ENCODE measurements around the gene HIBCH. TPM values are rescaled to one million over a fixed set of nuclear protein-coding genes. Genes with fewer than 3 reads are reported as not detected.
A peak's percentile ranks its signal among the peaks of the same experiment; 100 is the strongest.

The HIBCH gene
- total and polyA plus RNA-seq, 2 of the 4 experiments (the other 2 are of a cell fraction): 8.8 to 11.9 TPM

GRCh38 chr2:190181123-190181669 is 138.4 kb downstream of the HIBCH start:
- Histone ChIP-seq H4K8ac (ENCODE audit: low read depth in 2 of 2, low read length in 2 of 2) (no peak overlapping the region), H3K27ac (ENCODE audit: insufficient read depth, low read length) (no peak overlapping the region), H3K4me2 (ENCODE audit: low read depth, low read length) (peak overlapping the region; percentile 85; the same call in 1 of the 2 replicates), H4K20me1 (ENCODE audit: insufficient read depth, low read length) (no peaks in the 10 kb centered on the region), H3K23ac (ENCODE audit: low read depth, low read length) (0 out of 2 replicates have a peak overlapping the region, but pooled peaks have one; percentile 21), H3K27me3 (ENCODE audit: control insufficient read depth, insufficient read depth, low read length) (no peaks in the 10 kb centered on the region; the same call in 1 of the 2 replicates), H3K56ac (ENCODE audit: extremely low read depth, insufficient read depth, low read length) (no peak overlapping the region), H3K79me1 (ENCODE audit: low read depth in 1 of 2, low read length in 2 of 2) (no peaks in the 10 kb centered on the region), H3K36me3 (ENCODE audit: control insufficient read depth, insufficient read depth, low read length) (no peaks in the 10 kb centered on the region), H3K9me3 (ENCODE audit: control insufficient read depth, insufficient read depth, low read length) (no peaks in the 10 kb centered on the region), H3K18ac (ENCODE audit: low read depth, low read length) (no peak overlapping the region), H2BK15ac (ENCODE audit: low read depth, low read length) (no peak overlapping the region), H3K9me1 (ENCODE audit: insufficient read depth, low read length) (no peaks in the 10 kb centered on the region), H3K4me1 (ENCODE audit: control insufficient read depth, insufficient read depth, low read length) (no peaks in the 10 kb centered on the region), H4K5ac (ENCODE audit: low read depth, low read length) (no peak overlapping the region), H2BK120ac (ENCODE audit: low read depth, low read length) (no peak overlapping the region), H3K4ac (ENCODE audit: low read depth, low read length) (no peak overlapping the region), H3K9ac (ENCODE audit: low read depth, low read length) (no peak overlapping the region), H2BK20ac (ENCODE audit: low read depth, low read length) (no peak overlapping the region), H4K91ac (ENCODE audit: insufficient read depth, low read depth, low read length) (no peak overlapping the region), H2AK9ac (replicated peaks; ENCODE audit: low read depth, low read length, poor library complexity) (no peak overlapping the region), H2BK5ac (ENCODE audit: low read depth, low read length, poor library complexity, severe bottlenecking) (no peak overlapping the region), H2AK5ac (ENCODE audit: low read depth, low read length) (no peak overlapping the region), H2AFZ (replicated peaks; ENCODE audit: low read length, poor library complexity) (peak overlapping the region; percentile 93), H3K4me3 (ENCODE audit: insufficient read depth, low read depth, low read length) (peak overlapping the region; percentile 54), H3K14ac (replicated peaks; ENCODE audit: low read depth, low read length) (no peak overlapping the region)
- no peak for DNase-seq
- no peak; the same call in 1 of the 2 replicates for ATAC-seq (ENCODE audit: low read depth)
- dilution Hi-C loops (cut with HindIII; ENCODE audit: low sequenced_read_pairs, unreplicated experiment): no loop called here
- in situ Hi-C loops (cut with MboI; ENCODE audit: low sequenced_read_pairs): no loop called here
- no peak for TF ChIP-seq RFX5 (IDR thresholded peaks at IDR 0.05; ENCODE audit: low read depth, low read length)
- no peak for TF ChIP-seq BHLHE40 (IDR thresholded peaks at IDR 0.05; ENCODE audit: low read depth, low read length)
- no peak for TF ChIP-seq CTCF (conservative IDR thresholded peaks at IDR 0.05; ENCODE audit: low read depth, low read length)
- no peak for TF ChIP-seq NFE2L2 (IDR thresholded peaks at IDR 0.05; ENCODE audit: low read depth, low read length)
- no peak for TF ChIP-seq MAZ (IDR thresholded peaks at IDR 0.05; ENCODE audit: borderline replicate concordance, low read depth, low read length)
- TF ChIP-seq RAD21 (IDR thresholded peaks at IDR 0.05; ENCODE audit: low read length): no peak
- no peak for TF ChIP-seq CEBPB (IDR thresholded peaks at IDR 0.05; ENCODE audit: low read depth, low read length)
- TF ChIP-seq FOS (IDR thresholded peaks at IDR 0.05; ENCODE audit: low read depth, low read length): no peak
- no peak for TF ChIP-seq ELK1 (IDR thresholded peaks at IDR 0.05; ENCODE audit: borderline replicate concordance, low read depth, low read length)
- no peak for TF ChIP-seq MAFK (IDR thresholded peaks at IDR 0.05; ENCODE audit: low read depth, low read length)
- no peak for TF ChIP-seq POLR2A (IDR thresholded peaks at IDR 0.05; ENCODE audit: low read depth, low read length)
- no peak for TF ChIP-seq RCOR1 (IDR thresholded peaks at IDR 0.05; ENCODE audit: insufficient replicate concordance, low read length)
- intact Hi-C loops (cut with micrococcal nuclease): loop anchor here (2.0 kb wide), 1 partner anchor 92 kb away; no protein-coding TSS in a partner anchor
- no TSS peak for BruUV-seq (replicated peaks)
- ChIA-PET POLR2A (ENCODE audit: unreplicated experiment) (interaction anchor here (0.5 kb wide), 1 partner anchor 98 kb away, joined by 3 read pairs; no protein-coding TSS in a partner anchor), CTCF (interaction anchor here (0.6 to 1.4 kb wide), 2 partner anchors 11 to 18 kb away, joined by 3 to 4 read pairs; no protein-coding TSS in a partner anchor)
- WGBS, 2 experiments (ENCODE audit: extremely low coverage in 2 of 2, insufficient read length in 1 of 2): 28% methylated on average over 3 of the region's 11 CpGs; no CpG with 5 or more reads in 1 of the 2 experiments
